Measurements from ENCODE around the gene ZNHIT6.

Gene ZNHIT6

GRCh38 chr1:85626818-85627217 lies 81.4 kb downstream of the ZNHIT6 start:
- in situ Hi-C loops (cut with MboI; ENCODE audit: low pct_unique_long_range_greater_than_20kb, low sequenced_read_pairs, unreplicated experiment), result no loop called here
- no peak for DNase-seq (ENCODE audit: low spot score)
- no peak for TF ChIP-seq CTCF (IDR thresholded peaks at IDR 0.05; ENCODE audit: extremely low read depth, insufficient read depth, missing control alignments)

- in situ Hi-C loops (cut with MboI; ENCODE audit: low pct_unique_long_range_greater_than_20kb, low sequenced_read_pairs, unreplicated experiment), result no loop called here
- no peak for DNase-seq (ENCODE audit: low spot score)
- no peak for TF ChIP-seq CTCF (IDR thresholded peaks at IDR 0.05; ENCODE audit: extremely low read depth, insufficient read depth, missing control alignments)
These were observed 83.9 kb downstream of the ZNHIT6 start for GRCh38 chr1:85624361-85624760.

- TF ChIP-seq CTCF (IDR thresholded peaks at IDR 0.05; ENCODE audit: extremely low read depth, insufficient read depth, missing control alignments), result no peak
- no peak for DNase-seq (ENCODE audit: low spot score)
- in situ Hi-C loops (cut with MboI; ENCODE audit: low pct_unique_long_range_greater_than_20kb, low sequenced_read_pairs, unreplicated experiment), result no loop called here
These were observed 85.2 kb downstream of the ZNHIT6 start for GRCh38 chr1:85623061-85623471.

GRCh38 chr1:85621430-85621829 lies 86.8 kb downstream of the ZNHIT6 start:
- no peak for DNase-seq (ENCODE audit: low spot score)
- TF ChIP-seq CTCF (IDR thresholded peaks at IDR 0.05; ENCODE audit: extremely low read depth, insufficient read depth, missing control alignments), result no peak
- in situ Hi-C loops (cut with MboI; ENCODE audit: low pct_unique_long_range_greater_than_20kb, low sequenced_read_pairs, unreplicated experiment), result no loop called here

GRCh38 chr1:85617633-85618100 lies 90.6 kb downstream of the ZNHIT6 start:
- in situ Hi-C loops (cut with MboI; ENCODE audit: low pct_unique_long_range_greater_than_20kb, low sequenced_read_pairs, unreplicated experiment), result no loop called here
- DNase-seq (ENCODE audit: low spot score), result peak; percentile 59
- no peak for TF ChIP-seq CTCF (IDR thresholded peaks at IDR 0.05; ENCODE audit: extremely low read depth, insufficient read depth, missing control alignments)

GRCh38 chr1:85616736-85617135 lies 91.5 kb downstream of the ZNHIT6 start:
- DNase-seq (ENCODE audit: low spot score), result no peak
- in situ Hi-C loops (cut with MboI; ENCODE audit: low pct_unique_long_range_greater_than_20kb, low sequenced_read_pairs, unreplicated experiment), result no loop called here
- no peak for TF ChIP-seq CTCF (IDR thresholded peaks at IDR 0.05; ENCODE audit: extremely low read depth, insufficient read depth, missing control alignments)

GRCh38 chr1:85616364-85616705 lies 91.9 kb downstream of the ZNHIT6 start:
- TF ChIP-seq CTCF (IDR thresholded peaks at IDR 0.05; ENCODE audit: extremely low read depth, insufficient read depth, missing control alignments), result no peak
- in situ Hi-C loops (cut with MboI; ENCODE audit: low pct_unique_long_range_greater_than_20kb, low sequenced_read_pairs, unreplicated experiment), result no loop called here
- DNase-seq (ENCODE audit: low spot score), result no peak
